Ishikawa (cell line): ENCODE data around the gene METTL14.

Source experiments
- CEBPB ChIP-seq: IDR thresholded peaks from 2 replicates; pipeline ENCODE4 v1.6.1; 2012
- CREB1 ChIP-seq: IDR thresholded peaks from 2 replicates; pipeline ENCODE4 v1.6.1; 2012; ENCODE audit warnings: low read depth
- EGR1 ChIP-seq: IDR thresholded peaks from 2 replicates; pipeline ENCODE4 v1.6.1; 2012
- EP300 ChIP-seq: IDR thresholded peaks from 2 replicates; pipeline ENCODE4 v1.6.1; 2012; ENCODE audit warnings: borderline replicate concordance
- FOXM1 ChIP-seq: IDR thresholded peaks from 2 replicates; pipeline ENCODE4 v1.6.1; 2012; ENCODE audit warnings: low read depth, borderline replicate concordance
- NFIC ChIP-seq: IDR thresholded peaks from 2 replicates; pipeline ENCODE4 v1.6.1; 2012
- RAD21 ChIP-seq: IDR thresholded peaks from 2 replicates; pipeline ENCODE4 v1.6.1; 2012; ENCODE audit warnings: low read depth
- TAF1 ChIP-seq: IDR thresholded peaks from 2 replicates; pipeline ENCODE4 v1.6.1; 2012; ENCODE audit warnings: low read depth, mild to moderate bottlenecking
- TEAD4 ChIP-seq: IDR thresholded peaks from 2 replicates; pipeline ENCODE4 v1.6.1; 2012
- YY1 ChIP-seq: IDR thresholded peaks from 2 replicates; pipeline ENCODE4 v1.6.1; 2012; ENCODE audit warnings: low read depth
- TF ChIP-seq, protein P1 (sequence below): IDR thresholded peaks from 2 replicates; pipeline ENCODE4 v1.6.1; 2012
- TF ChIP-seq, protein P2 (sequence below): IDR thresholded peaks from 2 replicates; pipeline ENCODE4 v1.6.1; 2012; ENCODE audit warnings: low read depth, mild to moderate bottlenecking
- TF ChIP-seq, protein P3 (sequence below): IDR thresholded peaks from 2 replicates; pipeline ENCODE4 v1.6.1; 2012

DNA sequence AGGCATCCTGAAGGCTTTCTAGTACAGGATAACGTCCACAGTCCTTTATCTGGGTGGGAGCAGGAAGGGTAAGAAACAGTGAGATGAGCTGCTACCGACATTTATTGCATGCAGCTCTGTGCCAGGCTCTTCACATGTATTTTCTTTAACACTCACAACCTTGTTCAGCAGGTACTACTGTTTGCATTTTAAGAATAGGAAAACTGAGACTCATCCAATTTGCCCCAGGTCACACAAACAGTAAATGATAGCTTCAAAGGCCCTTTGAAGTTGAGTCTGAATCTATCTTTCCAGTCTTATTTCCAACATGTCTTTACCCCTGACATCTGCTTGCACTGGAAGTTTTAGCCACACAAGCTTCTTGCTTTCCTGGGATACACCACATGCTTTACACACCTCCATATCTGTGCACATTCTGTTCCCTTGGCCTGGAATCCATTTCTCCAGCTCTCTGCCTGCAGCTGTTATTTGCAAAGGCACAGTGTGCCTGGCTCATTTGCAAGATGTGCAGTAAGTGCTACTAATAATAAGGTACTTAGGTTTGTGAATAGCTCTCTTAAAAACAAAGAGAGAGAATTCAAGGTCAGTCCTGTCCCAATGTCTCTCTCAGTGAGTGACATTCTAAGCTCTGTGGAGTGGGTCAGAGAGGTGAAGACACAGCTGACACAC lies 61.2 kb downstream of the METTL14 start:
- TF ChIP-seq, protein P1, sequence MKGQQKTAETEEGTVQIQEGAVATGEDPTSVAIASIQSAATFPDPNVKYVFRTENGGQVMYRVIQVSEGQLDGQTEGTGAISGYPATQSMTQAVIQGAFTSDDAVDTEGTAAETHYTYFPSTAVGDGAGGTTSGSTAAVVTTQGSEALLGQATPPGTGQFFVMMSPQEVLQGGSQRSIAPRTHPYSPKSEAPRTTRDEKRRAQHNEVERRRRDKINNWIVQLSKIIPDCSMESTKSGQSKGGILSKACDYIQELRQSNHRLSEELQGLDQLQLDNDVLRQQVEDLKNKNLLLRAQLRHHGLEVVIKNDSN, result no peak
- TF ChIP-seq YY1 (no peak), FOXM1 (no peak), RAD21 (no peak), TAF1 (no peak), TEAD4 (no peak), CREB1 (no peak), EGR1 (no peak), EP300 (no peak), CEBPB (no peak), NFIC (no peak)
- TF ChIP-seq, protein P2, sequence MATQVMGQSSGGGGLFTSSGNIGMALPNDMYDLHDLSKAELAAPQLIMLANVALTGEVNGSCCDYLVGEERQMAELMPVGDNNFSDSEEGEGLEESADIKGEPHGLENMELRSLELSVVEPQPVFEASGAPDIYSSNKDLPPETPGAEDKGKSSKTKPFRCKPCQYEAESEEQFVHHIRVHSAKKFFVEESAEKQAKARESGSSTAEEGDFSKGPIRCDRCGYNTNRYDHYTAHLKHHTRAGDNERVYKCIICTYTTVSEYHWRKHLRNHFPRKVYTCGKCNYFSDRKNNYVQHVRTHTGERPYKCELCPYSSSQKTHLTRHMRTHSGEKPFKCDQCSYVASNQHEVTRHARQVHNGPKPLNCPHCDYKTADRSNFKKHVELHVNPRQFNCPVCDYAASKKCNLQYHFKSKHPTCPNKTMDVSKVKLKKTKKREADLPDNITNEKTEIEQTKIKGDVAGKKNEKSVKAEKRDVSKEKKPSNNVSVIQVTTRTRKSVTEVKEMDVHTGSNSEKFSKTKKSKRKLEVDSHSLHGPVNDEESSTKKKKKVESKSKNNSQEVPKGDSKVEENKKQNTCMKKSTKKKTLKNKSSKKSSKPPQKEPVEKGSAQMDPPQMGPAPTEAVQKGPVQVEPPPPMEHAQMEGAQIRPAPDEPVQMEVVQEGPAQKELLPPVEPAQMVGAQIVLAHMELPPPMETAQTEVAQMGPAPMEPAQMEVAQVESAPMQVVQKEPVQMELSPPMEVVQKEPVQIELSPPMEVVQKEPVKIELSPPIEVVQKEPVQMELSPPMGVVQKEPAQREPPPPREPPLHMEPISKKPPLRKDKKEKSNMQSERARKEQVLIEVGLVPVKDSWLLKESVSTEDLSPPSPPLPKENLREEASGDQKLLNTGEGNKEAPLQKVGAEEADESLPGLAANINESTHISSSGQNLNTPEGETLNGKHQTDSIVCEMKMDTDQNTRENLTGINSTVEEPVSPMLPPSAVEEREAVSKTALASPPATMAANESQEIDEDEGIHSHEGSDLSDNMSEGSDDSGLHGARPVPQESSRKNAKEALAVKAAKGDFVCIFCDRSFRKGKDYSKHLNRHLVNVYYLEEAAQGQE, result no peak
- TF ChIP-seq, protein P3, sequence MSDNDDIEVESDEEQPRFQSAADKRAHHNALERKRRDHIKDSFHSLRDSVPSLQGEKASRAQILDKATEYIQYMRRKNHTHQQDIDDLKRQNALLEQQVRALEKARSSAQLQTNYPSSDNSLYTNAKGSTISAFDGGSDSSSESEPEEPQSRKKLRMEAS, result no peak
